Bone marrow (tissue), 2 donors: ENCODE results near the gene XYLT2.
A peak's percentile ranks its signal among the peaks of the same experiment; 100 is the strongest.

Experiments used
- DNase-seq, 2 donors: peaks; one replicate each; lab custom pipeline; 2025; lab: John Stamatoyannopoulos, UW

The XYLT2 gene

GRCh38 chr17:50364061-50364458, 18.1 kb downstream of the XYLT2 start:
- no peak for DNase-seq

DNA sequence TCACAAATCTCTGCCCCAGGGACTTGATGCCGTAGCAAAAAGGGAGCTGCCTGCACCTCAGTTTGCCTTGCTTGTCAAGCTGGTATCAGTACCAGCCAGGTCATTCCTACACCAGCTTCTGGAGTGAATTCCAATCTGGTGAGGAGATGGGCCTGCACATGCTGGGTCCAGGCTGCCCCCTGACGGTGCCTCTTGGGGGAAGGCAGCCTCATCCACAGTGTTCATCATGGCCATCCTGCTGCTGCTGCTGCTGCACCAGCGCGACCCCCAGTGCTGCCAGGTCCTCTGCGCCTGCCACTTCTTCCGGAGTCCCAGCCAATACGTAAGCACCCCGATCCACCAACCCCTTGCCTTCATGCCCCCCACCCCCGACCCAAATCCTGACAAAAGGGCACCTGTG, 18.8 kb downstream of the XYLT2 start:
- DNase-seq, result no peak

DNA sequence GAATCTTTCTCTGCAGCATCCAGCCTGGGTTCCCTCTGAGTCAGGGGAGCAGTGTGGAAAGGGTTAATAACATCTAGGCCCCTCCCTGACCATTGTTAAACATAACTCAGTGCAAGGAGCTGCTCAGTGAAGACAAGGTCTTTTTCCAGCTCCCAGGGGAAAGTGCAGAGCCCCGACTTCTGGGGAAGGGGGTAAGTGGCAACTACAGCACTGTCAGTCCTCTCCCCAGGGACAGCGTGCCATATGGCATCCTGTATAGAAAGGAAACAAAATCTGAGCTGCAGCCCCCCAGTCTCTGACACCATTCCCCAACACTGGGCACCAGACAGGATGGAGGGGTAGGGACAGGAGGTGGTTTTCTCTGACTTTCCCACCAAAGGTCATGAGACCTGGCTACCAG, 19.2 kb downstream of the XYLT2 start:
- no peak for DNase-seq

DNA sequence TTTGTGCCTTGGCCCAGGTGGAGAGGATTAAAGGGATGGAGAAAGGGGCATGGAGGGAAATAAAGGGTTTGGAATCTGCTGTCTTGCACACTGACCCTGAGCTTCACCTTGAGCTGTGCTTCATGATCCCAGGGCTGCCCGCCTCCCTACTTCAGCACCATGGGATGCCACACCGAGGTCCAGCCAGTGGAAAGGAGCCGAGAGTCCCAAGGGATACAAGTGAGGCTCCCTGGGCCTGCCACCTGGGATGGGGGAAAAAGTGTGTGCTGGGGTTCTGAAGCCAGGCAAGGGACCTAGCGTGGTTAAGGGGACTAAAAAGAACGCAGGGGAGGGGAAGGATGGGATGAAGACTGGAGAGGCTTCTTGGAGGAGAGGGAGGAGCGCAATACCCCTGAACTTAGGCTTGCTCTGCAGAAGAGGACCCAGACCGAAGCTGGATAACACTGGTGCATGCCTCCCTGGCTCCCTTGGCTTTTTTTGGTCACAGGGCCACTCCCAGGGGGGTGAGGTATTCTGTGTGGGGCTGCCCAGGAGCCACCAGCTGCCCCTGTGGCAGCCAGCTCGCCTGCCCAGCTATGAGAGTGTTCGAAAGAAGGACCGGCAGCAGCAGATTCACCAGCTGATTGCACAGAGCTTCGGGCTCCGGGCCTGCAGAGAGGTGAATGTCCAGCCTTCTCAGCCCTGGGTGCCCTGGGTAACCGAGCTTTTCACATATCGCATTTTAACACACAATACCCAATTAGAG, 19.9 kb downstream of the XYLT2 start:
- no peak for DNase-seq

GRCh38 chr17:50367401-50367800, 21.5 kb downstream of the XYLT2 start:
- no peak for DNase-seq

DNA sequence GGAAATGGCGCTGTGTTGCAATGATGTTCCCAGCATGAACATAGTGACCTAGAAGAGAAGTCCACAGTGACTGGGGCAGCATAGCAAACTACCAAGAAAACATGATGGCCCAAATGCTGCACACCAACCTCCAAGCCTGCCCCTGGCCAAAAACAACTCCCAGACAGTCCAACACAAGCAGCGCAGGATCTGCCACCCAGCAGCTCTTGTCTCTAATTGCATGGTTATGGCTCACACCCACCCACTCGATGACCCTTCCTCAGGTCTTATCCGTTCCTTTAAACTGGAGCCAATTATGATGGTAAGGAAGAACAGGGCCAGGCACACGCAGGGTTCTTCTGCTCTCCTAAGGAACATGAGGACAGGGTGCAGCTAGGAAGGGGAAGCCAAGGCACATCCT, 24.1 kb downstream of the XYLT2 start:
- DNase-seq, result no peak

GRCh38 chr17:50371526-50371925, 25.6 kb downstream of the XYLT2 start:
- DNase-seq, result no peak

DNA sequence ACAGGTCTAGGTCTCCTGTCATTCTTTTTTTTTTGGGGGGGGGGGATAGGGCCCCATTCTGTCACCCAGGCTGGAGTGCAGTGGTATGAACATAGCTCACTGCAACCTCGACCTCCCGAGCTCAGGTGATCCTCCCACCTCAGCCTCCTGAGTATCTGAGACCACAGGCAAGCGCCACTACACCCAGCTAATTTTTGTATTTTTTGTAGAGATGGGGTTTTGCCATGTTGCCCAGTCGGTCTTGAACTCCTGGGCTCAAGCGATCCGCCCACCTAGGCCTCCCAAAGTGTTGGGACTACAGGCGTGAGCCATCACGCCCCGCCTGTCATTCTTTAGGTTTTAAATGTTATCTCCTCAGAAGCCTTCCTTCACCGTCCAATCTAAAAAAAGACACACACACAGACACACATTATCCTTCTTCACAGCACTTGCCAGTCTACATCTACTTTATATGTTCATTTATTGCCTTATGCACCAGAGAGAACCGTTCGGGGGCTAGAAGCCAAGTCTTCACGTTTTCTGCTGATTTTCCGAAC, 26.4 kb downstream of the XYLT2 start:
- DNase-seq, result no peak

GRCh38 chr17:50372758-50373556, 27.0 kb downstream of the XYLT2 start, which contains the start of the genes EME1 and MRPL27:
EME1 (plus strand) TSS chr17:50373229; CDS start chr17:50375209, 1,980 bp downstream.
MRPL27 (minus strand) TSS chr17:50373184; CDS start chr17:50373170, 14 bp downstream.
- DNase-seq, result peak; percentile 92

- no peak for DNase-seq
Measured at GRCh38 chr17:50373705-50374104, 27.8 kb downstream of the XYLT2 start.

DNA sequence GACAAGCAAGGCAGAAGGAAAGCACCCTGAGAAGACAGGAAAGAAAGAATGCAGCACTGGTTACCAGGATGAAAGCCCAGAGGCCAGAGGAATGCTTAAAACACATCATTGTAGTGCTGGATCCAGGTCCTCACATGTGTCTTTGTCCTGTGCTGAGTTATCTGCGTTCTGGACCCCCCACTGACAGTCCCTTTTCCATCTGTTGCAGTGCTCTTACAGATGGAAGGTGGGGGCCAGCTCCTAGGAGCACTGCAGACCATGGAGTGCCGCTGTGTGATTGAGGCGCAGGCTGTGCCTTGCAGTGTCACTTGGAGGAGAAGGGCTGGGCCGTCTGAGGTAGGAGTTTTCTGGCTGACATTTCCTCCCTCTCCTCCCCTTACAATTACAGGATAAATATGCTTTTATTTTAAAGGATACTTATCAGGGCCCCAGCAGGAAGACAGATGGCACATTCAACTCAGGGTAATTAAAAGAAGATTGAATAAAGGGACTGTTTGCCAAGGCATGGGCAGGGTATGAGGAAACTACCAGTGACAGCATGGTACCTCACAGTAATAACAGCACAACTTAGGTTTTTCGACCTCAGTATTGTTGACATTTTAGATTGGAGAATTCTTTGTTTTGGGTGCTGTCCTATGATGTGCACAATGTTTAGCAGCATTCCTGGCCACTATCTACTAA, 30.1 kb downstream of the XYLT2 start:
- no peak for DNase-seq

- DNase-seq, result no peak
Measured at GRCh38 chr17:50379351-50380132, 33.6 kb downstream of the XYLT2 start.

- DNase-seq, result no peak
Measured at GRCh38 chr17:50380369-50381259, 34.7 kb downstream of the XYLT2 start.

DNA sequence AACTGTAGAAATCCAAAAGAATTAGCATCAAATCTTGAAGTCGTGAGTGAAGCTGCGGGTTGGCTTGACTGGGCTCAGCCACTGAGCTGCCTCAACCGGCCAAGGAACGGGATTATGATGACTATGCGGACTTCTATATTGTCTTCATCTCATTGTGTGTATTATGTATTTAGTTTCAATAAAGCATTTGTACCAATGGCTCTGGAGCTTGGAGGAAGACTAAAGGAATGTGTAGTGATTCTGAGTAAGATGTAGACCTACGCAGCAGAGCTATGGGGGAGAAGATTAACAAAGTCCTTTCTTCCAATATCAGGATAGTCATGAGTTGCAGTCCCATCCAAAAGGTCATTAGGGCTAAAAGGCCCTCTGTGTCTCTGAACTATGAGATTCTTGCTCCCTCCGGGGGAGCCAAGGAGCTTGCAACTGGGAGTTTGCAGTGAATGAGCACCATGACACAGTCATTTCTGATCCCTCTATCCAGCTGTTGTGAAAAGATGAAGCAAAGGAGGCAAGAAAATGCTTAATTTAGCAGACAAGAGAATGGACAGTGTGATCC, 35.4 kb downstream of the XYLT2 start:
- no peak for DNase-seq

DNA sequence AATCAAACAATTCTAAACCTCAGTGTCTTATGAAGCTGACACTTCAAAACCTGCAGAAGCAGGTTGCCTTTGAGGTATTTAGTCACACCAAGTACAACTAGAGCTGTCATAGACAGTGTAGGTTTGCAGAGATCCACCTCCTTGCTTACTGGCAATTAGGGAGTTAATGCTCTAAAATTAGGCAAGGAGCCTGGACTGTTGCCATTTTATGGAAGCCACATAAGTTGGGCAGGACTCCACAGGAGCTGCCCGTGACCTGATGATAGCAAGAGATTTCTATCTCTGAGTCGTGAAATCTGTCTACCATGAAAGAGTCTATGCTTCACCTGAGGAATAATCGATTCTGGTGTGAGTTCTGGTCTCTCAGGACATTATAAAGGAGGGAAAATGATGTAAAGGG, 36.0 kb downstream of the XYLT2 start:
- no peak for DNase-seq

DNA sequence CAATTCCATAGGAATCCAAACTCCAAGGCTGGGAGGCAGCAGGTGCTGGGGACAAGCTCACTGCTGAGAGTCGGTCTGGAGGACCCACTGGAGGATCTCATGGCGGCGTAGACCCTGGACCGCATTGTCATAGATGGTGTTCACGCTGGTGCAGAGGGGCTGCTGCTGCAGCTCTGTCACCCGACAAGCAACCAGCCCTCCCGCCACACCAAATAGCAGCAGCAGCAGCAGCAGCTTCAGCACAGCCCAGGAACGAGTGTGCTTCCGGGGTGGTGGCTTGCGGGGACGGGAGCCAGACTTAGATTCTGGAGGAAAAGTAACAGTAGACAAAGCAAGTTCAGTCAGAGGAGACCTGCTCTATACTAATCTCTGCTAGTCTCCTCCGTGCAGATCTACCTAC, 37.0 kb downstream of the XYLT2 start:
- no peak for DNase-seq

- no peak for DNase-seq
Measured at GRCh38 chr17:50386510-50386909, 40.6 kb downstream of the XYLT2 start.

- DNase-seq, result no peak
Measured at GRCh38 chr17:50388728-50389127, 42.8 kb downstream of the XYLT2 start.

DNA sequence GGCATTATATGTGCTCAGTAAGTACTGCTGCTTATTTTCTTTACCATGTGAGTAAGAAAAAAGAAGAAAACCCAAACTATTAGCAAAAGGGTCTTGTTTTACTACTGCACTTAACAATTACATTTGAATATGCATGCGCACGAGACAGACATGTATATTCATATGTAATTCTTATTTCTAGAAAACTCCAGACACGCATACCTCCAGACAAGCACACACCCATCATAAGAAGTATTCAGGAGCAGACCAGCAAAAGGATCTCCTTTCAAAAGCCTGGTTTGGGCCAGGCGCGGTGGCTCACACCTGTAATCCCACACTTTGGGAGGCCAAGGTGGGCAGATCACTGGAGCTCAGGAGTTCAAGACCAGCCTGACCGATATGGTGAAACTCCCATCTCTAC, 43.6 kb downstream of the XYLT2 start:
- no peak for DNase-seq

- DNase-seq, result no peak
Measured at GRCh38 chr17:50392621-50393020, 46.7 kb downstream of the XYLT2 start.
